ENCODE measurements around the gene CHD1L.

The CHD1L gene

DNA sequence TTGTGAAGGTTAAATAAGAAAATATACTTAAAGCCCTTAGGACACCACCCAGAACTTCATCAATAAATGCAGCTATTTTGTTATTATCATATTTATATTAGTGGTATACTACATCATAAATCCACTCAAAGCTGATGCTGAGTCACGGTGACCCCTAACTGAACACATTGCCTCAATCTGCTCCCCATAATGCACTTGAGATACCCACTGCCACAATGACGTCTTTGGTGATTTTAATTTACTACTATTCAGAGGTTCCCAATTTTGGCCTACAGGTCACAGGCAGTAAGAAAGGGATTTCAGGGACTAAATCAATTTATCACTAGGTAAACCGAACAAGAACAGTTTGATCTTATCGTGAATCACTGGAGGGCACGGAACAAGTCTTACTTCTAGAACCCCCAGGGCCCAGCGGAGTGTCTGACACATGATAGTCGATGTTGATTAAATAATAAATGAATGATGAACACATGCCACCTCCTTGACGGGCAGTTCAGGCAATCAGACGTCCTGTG, 493 bp upstream of the CHD1L start:
- H3K36me3 ChIP-seq (ENCODE audit: control insufficient read depth in 5 of 5, insufficient read depth in 5 of 5, low read length in 5 of 5), result no peaks in the 10 kb centered on the region
- peaks cover 2 to 22% (median 16%) of the 10 kb centered on the region in 5 donors for H3K4me1 ChIP-seq (ENCODE audit: control insufficient read depth in 5 of 5, insufficient read depth in 5 of 5, low read length in 5 of 5)
- H3K27me3 ChIP-seq (ENCODE audit: control insufficient read depth in 5 of 5, insufficient read depth in 4 of 5, low read length in 5 of 5), result no peaks in the 10 kb centered on the region
- no peaks in the 10 kb centered on the region for H3K9me3 ChIP-seq (ENCODE audit: control insufficient read depth in 5 of 5, low read length in 5 of 5)
- H3K27ac ChIP-seq (ENCODE audit: low read depth, low read length), result peak overlapping the region; percentile 91
- peak overlapping the region; percentile 73 to 91 (median 83) for H3K4me3 ChIP-seq (ENCODE audit: low read depth in 1 of 5, low read length in 5 of 5)
- H3K9ac ChIP-seq (ENCODE audit: low read length in 5 of 5), result peak overlapping the region in 4 of 5 donors; percentile 60 to 87 (median 80)

DNA sequence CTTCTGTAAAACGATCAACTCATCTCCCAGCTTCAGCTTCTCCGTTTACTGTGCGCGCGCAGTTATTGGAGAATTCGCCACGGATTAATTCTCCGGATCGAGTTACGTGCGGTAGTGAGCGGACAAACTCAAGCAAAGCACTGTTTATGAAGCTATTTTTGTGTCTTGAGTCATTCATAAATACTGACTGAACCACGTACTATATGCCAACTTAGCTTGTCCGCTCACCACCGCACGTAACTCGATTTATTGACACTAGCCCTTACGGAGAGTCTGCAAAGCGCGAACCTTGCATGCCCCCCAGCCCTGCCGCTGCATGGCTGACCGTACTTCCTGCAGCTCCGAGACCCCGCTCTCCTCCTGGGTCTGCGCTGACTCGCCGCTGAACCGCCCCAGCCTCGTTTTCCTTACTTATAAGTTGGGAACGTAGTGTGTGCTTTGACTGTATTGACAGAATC, 773 bp downstream of the CHD1L start:
- Histone ChIP-seq H3K27me3 (ENCODE audit: control insufficient read depth in 5 of 5, insufficient read depth in 4 of 5, low read length in 5 of 5) (no peaks in the 10 kb centered on the region), H3K4me3 (ENCODE audit: low read depth in 1 of 5, low read length in 5 of 5) (peak overlapping the region; percentile 83 to 91 (median 83)), H3K9ac (ENCODE audit: low read length in 5 of 5) (peak overlapping the region; percentile 81 to 92 (median 87)), H3K27ac (ENCODE audit: low read depth, low read length) (peak overlapping the region; percentile 91), H3K36me3 (ENCODE audit: control insufficient read depth in 5 of 5, insufficient read depth in 5 of 5, low read length in 5 of 5) (no peaks in the 10 kb centered on the region), H3K9me3 (ENCODE audit: control insufficient read depth in 5 of 5, low read length in 5 of 5) (no peaks in the 10 kb centered on the region), H3K4me1 (ENCODE audit: control insufficient read depth in 5 of 5, insufficient read depth in 5 of 5, low read length in 5 of 5) (peaks cover 2 to 25% (median 16%) of the 10 kb centered on the region in 5 donors)

DNA sequence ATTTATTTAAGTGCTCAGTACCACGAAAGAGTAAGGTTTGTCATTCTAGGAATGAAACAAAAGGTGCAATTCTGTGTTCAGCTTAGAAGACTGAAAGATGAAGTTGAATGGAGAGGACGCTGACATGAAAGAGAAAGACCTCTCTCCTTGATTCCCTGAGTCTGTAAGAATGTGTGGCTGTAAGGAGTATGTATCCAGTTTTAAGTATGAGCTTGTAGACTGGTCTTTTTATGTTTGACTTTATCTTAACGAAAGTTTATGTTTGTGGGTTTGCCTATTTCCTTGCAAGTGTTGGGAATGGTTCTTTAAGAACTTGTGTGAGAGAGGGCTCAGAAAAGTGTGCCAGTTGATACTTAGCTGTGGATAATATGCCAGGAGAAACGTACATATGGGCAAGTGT, 1.4 kb downstream of the CHD1L start:
- Histone ChIP-seq H3K4me1 (ENCODE audit: control insufficient read depth in 5 of 5, insufficient read depth in 5 of 5, low read length in 5 of 5) (peaks cover 2 to 25% (median 16%) of the 10 kb centered on the region in 5 donors), H3K36me3 (ENCODE audit: control insufficient read depth in 5 of 5, insufficient read depth in 5 of 5, low read length in 5 of 5) (no peaks in the 10 kb centered on the region), H3K27me3 (ENCODE audit: control insufficient read depth in 5 of 5, insufficient read depth in 4 of 5, low read length in 5 of 5) (no peaks in the 10 kb centered on the region), H3K9me3 (ENCODE audit: control insufficient read depth in 5 of 5, low read length in 5 of 5) (no peaks in the 10 kb centered on the region), H3K27ac (ENCODE audit: low read depth, low read length) (peak overlapping the region; percentile 91), H3K9ac (ENCODE audit: low read length in 5 of 5) (peak overlapping the region; percentile 81 to 92 (median 87)), H3K4me3 (ENCODE audit: low read depth in 1 of 5, low read length in 5 of 5) (peak overlapping the region; percentile 83 to 91 (median 83))

DNA sequence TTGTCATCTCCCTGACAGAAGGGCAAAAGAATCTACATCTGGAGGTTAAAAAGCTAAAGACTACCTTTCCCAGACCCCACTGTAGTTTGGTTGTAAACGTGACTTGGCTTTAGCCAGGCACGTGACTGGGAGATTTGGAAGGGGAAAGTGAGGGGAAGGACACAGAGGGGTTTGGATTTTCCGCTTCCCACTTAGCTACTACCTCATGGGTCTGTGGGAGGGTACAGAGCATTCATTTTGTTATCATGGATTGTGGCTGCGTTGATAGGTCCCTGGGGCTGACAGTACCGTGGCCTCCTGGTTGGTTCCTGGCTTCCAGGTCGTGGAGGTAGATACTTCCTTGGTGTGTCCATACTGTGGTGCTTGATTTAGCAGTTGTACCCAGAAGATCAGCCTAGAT, 2.6 kb downstream of the CHD1L start:
- Histone ChIP-seq H3K36me3 (ENCODE audit: control insufficient read depth in 5 of 5, insufficient read depth in 5 of 5, low read length in 5 of 5) (no peaks in the 10 kb centered on the region), H3K9me3 (ENCODE audit: control insufficient read depth in 5 of 5, low read length in 5 of 5) (no peaks in the 10 kb centered on the region), H3K4me1 (ENCODE audit: control insufficient read depth in 5 of 5, insufficient read depth in 5 of 5, low read length in 5 of 5) (peaks cover 2 to 25% (median 16%) of the 10 kb centered on the region in 5 donors), H3K4me3 (ENCODE audit: low read depth in 1 of 5, low read length in 5 of 5) (no peak overlapping the region), H3K27ac (ENCODE audit: low read depth, low read length) (no peak overlapping the region), H3K9ac (ENCODE audit: low read length in 5 of 5) (no peak overlapping the region), H3K27me3 (ENCODE audit: control insufficient read depth in 5 of 5, insufficient read depth in 4 of 5, low read length in 5 of 5) (no peaks in the 10 kb centered on the region)

DNA sequence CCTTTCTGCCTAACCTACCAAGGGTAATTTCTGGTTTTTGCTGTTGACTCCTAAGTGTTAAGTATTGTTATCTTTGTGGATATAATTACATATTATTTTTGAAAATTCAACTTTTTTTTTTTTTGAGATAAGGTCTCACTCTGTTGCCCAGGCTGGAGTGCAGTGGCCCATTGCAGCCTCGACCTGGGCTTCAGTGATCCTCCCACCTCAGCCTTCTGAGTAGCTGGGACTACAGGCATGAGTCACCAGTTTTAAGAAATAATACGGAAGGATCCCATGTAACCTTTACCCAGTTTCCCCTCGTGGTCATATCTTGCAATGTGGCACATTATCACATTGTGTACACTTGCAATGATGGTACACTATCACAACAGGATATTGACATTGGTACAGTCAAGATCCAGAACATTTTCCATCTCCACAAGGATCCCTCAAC, 3.1 kb downstream of the CHD1L start:
- H3K27ac ChIP-seq (ENCODE audit: low read depth, low read length), result no peak overlapping the region
- H3K27me3 ChIP-seq (ENCODE audit: control insufficient read depth in 5 of 5, insufficient read depth in 4 of 5, low read length in 5 of 5), result no peaks in the 10 kb centered on the region
- no peak overlapping the region for H3K4me3 ChIP-seq (ENCODE audit: low read depth in 1 of 5, low read length in 5 of 5)
- H3K4me1 ChIP-seq (ENCODE audit: control insufficient read depth in 5 of 5, insufficient read depth in 5 of 5, low read length in 5 of 5), result peaks cover 2 to 25% (median 16%) of the 10 kb centered on the region in 5 donors
- no peak overlapping the region for H3K9ac ChIP-seq (ENCODE audit: low read length in 5 of 5)
- no peaks in the 10 kb centered on the region for H3K9me3 ChIP-seq (ENCODE audit: control insufficient read depth in 5 of 5, low read length in 5 of 5)
- no peaks in the 10 kb centered on the region for H3K36me3 ChIP-seq (ENCODE audit: control insufficient read depth in 5 of 5, insufficient read depth in 5 of 5, low read length in 5 of 5)

DNA sequence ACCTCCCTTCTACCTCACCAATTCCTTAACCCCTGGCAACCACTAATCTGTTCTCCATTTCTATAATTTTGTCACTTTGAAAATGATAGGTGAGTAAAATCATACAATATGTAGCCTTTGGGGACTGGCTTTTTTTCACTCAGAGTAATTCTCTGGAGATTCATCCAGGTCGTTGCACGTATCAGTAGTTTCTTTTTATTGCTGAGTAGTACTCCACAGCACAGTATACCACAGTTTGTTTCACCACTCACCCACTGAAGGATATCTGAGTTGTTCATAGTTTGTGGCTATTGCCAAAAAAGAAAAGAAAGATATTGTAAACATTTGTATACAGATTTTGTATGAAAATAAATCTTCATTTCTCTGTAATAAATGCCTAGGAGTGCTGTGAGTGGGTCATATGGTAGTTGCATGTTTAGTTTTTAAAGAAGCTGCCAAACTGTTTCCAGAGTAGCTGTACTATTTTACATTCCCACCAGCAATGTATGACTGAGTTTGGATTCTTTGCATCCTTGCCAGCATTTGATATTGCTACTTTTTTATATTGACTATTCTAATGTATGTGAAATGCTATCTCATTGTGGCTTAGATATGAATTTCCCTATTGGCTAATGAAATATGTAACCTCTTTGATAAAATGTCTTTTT, 3.7 kb downstream of the CHD1L start:
- no peak overlapping the region for H3K9ac ChIP-seq (ENCODE audit: low read length in 5 of 5)
- no peak overlapping the region for H3K4me3 ChIP-seq (ENCODE audit: low read depth in 1 of 5, low read length in 5 of 5)
- H3K4me1 ChIP-seq (ENCODE audit: control insufficient read depth in 5 of 5, insufficient read depth in 5 of 5, low read length in 5 of 5), result peaks cover 2 to 25% (median 16%) of the 10 kb centered on the region in 5 donors
- H3K27ac ChIP-seq (ENCODE audit: low read depth, low read length), result no peak overlapping the region
- no peaks in the 10 kb centered on the region for H3K27me3 ChIP-seq (ENCODE audit: control insufficient read depth in 5 of 5, insufficient read depth in 4 of 5, low read length in 5 of 5)
- no peaks in the 10 kb centered on the region for H3K9me3 ChIP-seq (ENCODE audit: control insufficient read depth in 5 of 5, low read length in 5 of 5)
- H3K36me3 ChIP-seq (ENCODE audit: control insufficient read depth in 5 of 5, insufficient read depth in 5 of 5, low read length in 5 of 5), result no peaks in the 10 kb centered on the region

DNA sequence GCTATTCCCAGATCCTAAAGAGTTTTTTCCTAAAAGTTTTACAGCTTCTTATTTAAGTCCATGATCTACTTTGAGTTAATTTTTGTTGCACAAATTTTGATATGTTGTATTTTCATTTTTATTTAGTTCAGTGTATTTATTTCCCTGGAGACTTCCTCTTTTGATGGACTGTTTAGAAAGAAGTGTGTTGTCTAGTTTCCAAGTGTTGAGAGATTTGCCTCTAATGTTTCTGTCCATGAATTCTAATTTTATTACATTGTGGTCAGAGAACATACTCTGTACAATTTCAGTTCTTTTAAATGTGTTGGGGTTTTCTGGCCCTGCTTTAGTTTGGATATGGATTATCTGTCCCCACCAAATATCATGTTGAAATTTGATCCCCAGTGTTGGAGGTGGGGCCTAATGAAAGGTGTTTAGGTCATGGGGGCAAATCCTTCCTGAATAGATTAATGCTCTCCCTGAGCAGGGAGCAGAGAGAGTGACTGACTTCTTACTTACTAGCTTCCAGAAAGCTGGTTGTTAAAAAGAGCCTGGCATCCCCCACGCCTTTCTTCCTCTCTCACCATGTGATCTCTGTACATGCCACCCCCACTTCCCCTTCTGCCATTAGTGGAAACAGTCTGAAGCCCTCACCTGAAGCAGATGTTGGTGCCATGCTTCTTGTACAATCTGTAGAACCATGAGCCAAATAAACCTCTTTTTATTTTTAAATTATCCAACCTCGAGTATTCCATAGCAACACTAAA, 4.6 kb downstream of the CHD1L start:
- H3K4me3 ChIP-seq (ENCODE audit: low read depth in 1 of 5, low read length in 5 of 5), result no peak overlapping the region
- no peaks in the 10 kb centered on the region for H3K9me3 ChIP-seq (ENCODE audit: control insufficient read depth in 5 of 5, low read length in 5 of 5)
- H3K9ac ChIP-seq (ENCODE audit: low read length in 5 of 5), result peak overlapping the region in 1 of 5 donors; percentile 35
- H3K36me3 ChIP-seq (ENCODE audit: control insufficient read depth in 5 of 5, insufficient read depth in 5 of 5, low read length in 5 of 5), result no peaks in the 10 kb centered on the region
- H3K27me3 ChIP-seq (ENCODE audit: control insufficient read depth in 5 of 5, insufficient read depth in 4 of 5, low read length in 5 of 5), result no peaks in the 10 kb centered on the region
- no peak overlapping the region for H3K27ac ChIP-seq (ENCODE audit: low read depth, low read length)
- H3K4me1 ChIP-seq (ENCODE audit: control insufficient read depth in 5 of 5, insufficient read depth in 5 of 5, low read length in 5 of 5), result peaks cover 2 to 22% (median 12%) of the 10 kb centered on the region in 5 donors

DNA sequence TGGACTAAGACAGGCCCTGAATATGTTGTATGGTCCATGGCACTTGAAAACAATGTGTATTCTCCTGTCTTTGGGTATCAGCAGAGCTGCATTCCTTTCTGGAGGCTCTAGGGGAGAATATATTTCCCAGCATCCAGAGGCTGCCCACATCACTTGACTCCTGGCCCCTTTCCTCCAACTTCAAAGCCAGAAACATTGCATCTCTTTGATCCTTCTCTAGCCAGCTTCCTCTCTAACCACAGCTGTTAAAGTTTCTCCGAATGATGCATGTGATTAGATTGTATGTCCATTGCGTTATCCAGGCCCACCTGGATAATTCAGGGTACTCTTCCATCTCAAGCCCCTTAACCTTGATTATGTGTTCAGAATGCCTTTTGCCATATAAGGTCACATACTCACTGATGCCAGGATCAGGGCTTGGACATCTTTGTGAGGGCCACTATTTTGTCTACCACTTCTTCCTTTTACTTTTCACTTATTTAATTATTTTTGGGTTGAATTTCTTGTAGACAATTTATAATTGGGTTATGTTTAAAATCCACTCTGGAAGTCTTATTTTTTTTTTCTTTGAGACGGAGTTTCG, 5.3 kb downstream of the CHD1L start:
- no peak overlapping the region for H3K4me3 ChIP-seq (ENCODE audit: low read depth in 1 of 5, low read length in 5 of 5)

DNA sequence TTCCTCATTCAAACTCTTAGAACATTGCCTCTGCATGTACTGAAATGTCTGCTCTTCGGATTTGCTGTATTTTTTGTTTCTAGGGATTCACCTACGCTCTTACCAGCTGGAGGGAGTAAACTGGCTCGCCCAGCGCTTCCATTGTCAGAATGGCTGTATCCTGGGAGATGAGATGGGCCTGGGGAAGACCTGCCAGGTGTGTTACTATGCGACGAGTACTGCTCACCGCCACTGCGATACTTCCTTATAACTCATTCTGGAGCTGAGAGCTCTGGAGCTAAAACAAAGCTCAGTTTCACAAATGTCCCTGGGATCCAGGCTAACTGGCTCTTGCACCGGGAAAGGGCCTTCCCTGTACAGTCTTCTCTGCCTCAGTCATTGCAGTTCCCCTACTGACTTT, 10.1 kb downstream of the CHD1L start:
- Histone ChIP-seq H3K27me3 (ENCODE audit: control insufficient read depth in 5 of 5, insufficient read depth in 4 of 5, low read length in 5 of 5) (no peaks in the 10 kb centered on the region), H3K4me1 (ENCODE audit: control insufficient read depth in 5 of 5, insufficient read depth in 5 of 5, low read length in 5 of 5) (peaks cover 0 to under 1% (median 0%) of the 10 kb centered on the region in 5 donors), H3K36me3 (ENCODE audit: control insufficient read depth in 5 of 5, insufficient read depth in 5 of 5, low read length in 5 of 5) (peaks cover 0 to 11% (median 5%) of the 10 kb centered on the region in 5 donors), H3K9me3 (ENCODE audit: control insufficient read depth in 5 of 5, low read length in 5 of 5) (no peaks in the 10 kb centered on the region), H3K4me3 (ENCODE audit: low read depth in 1 of 5, low read length in 5 of 5) (no peak overlapping the region), H3K9ac (ENCODE audit: low read length in 5 of 5) (no peak overlapping the region), H3K27ac (ENCODE audit: low read depth, low read length) (no peak overlapping the region)

More for the DNA sequence above, 5.3 kb downstream of the CHD1L start:
- H3K4me1 ChIP-seq (ENCODE audit: control insufficient read depth in 5 of 5, insufficient read depth in 5 of 5, low read length in 5 of 5), result peaks cover 0 to 20% (median 10%) of the 10 kb centered on the region in 5 donors
- H3K9ac ChIP-seq (ENCODE audit: low read length in 5 of 5), result no peak overlapping the region
- H3K36me3 ChIP-seq (ENCODE audit: control insufficient read depth in 5 of 5, insufficient read depth in 5 of 5, low read length in 5 of 5), result no peaks in the 10 kb centered on the region
- no peaks in the 10 kb centered on the region for H3K27me3 ChIP-seq (ENCODE audit: control insufficient read depth in 5 of 5, insufficient read depth in 4 of 5, low read length in 5 of 5)
- H3K9me3 ChIP-seq (ENCODE audit: control insufficient read depth in 5 of 5, low read length in 5 of 5), result no peaks in the 10 kb centered on the region
- no peak overlapping the region for H3K27ac ChIP-seq (ENCODE audit: low read depth, low read length)

DNA sequence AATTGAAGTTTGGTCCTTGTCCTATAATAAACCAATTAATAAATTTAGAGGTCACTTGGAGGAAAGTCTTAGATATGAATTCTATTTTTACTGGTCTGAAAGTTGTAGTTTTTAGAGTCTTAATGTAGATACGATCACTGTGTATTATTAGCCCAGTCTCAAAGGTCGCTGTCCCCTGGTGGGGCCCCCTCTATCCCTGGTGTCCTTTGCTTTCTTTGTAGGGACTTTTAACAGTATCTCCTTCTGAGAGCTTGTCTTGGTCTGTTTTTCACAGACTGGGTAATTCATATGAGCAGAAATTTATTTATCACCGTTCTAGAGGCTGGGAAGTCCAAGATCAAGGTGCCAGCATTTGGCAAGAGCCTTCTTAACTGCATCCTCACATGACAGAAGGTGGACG, 18.5 kb downstream of the CHD1L start:
- Histone ChIP-seq H3K36me3 (ENCODE audit: control insufficient read depth in 5 of 5, insufficient read depth in 5 of 5, low read length in 5 of 5) (peaks cover 29 to 46% (median 37%) of the 10 kb centered on the region in 5 donors), H3K4me3 (ENCODE audit: low read depth in 1 of 5, low read length in 5 of 5) (no peak overlapping the region), H3K4me1 (ENCODE audit: control insufficient read depth in 5 of 5, insufficient read depth in 5 of 5, low read length in 5 of 5) (no peaks in the 10 kb centered on the region), H3K27ac (ENCODE audit: low read depth, low read length) (no peak overlapping the region), H3K9ac (ENCODE audit: low read length in 5 of 5) (no peak overlapping the region), H3K9me3 (ENCODE audit: control insufficient read depth in 5 of 5, low read length in 5 of 5) (no peaks in the 10 kb centered on the region), H3K27me3 (ENCODE audit: control insufficient read depth in 5 of 5, insufficient read depth in 4 of 5, low read length in 5 of 5) (no peaks in the 10 kb centered on the region)

Data from subcutaneous abdominal adipose tissue (tissue), 5 donors.